Parathyroid adenoma (tissue), 2 donors: Measurements from ENCODE around the gene LY6G6C.
A peak's percentile ranks its signal among the peaks of the same experiment; 100 is the strongest.

Source experiments
- H2AFZ ChIP-seq: fragments of 300-600 bp; sonication (generic); one replicate; pipeline ENCODE4 v1.7.0; 2017; ENCODE audit warnings: antibody characterized with exemption, mild to moderate bottlenecking
- H3K27ac ChIP-seq: fragments of 300-600 bp; sonication (generic); one replicate; pipeline ENCODE4 v1.7.0; 2017
- H3K27me3 ChIP-seq: fragments of 300-600 bp; sonication (generic); one replicate; pipeline ENCODE4 v1.7.0; 2017; ENCODE audit warnings: low read length; ENCODE audit not compliant: control insufficient read depth, insufficient read depth
- H3K36me3 ChIP-seq: fragments of 300-600 bp; sonication (generic); one replicate; pipeline ENCODE4 v1.7.0; 2017; ENCODE audit warnings: low read length; ENCODE audit not compliant: control insufficient read depth, insufficient read depth
- H3K4me1 ChIP-seq: fragments of 300-600 bp; sonication (generic); one replicate; pipeline ENCODE4 v1.7.0; 2017; ENCODE audit warnings: control low read depth
- H3K4me2 ChIP-seq: fragments of 300-600 bp; sonication (generic); one replicate; pipeline ENCODE4 v1.7.0; 2017; ENCODE audit warnings: low read length
- H3K4me3 ChIP-seq: fragments of 300-600 bp; sonication (generic); one replicate; pipeline ENCODE4 v1.7.0; 2017; ENCODE audit warnings: low read depth, low read length
- H3K79me2 ChIP-seq: fragments of 300-600 bp; sonication (generic); one replicate; pipeline ENCODE4 v1.7.0; 2017; ENCODE audit warnings: control low read depth
- H3K9ac ChIP-seq: fragments of 300-600 bp; sonication (generic); one replicate; pipeline ENCODE4 v1.7.0; 2017; ENCODE audit warnings: mild to moderate bottlenecking
- H3K9me3 ChIP-seq: fragments of 300-600 bp; sonication (generic); one replicate; pipeline ENCODE4 v1.7.0; 2017; ENCODE audit warnings: low read length; ENCODE audit not compliant: control insufficient read depth
- CTCF ChIP-seq: fragments of 300-600 bp; sonication (generic); IDR thresholded peaks from one replicate; pipeline ENCODE4 v1.7.0; 2017; ENCODE audit warnings: antibody characterized with exemption, mild to moderate bottlenecking
- donor health status: primary hyperparathyroidism.

Gene LY6G6C

GRCh38 chr6:31732029-31732428 is 10.5 kb upstream of the LY6G6C start:
- H3K4me1 ChIP-seq = peaks cover 5% of the 10 kb centered on the region
- H3K27ac ChIP-seq = no peak overlapping the region
- H3K9ac ChIP-seq = no peak overlapping the region

GRCh38 chr6:31730631-31731086 is 9.1 kb upstream of the LY6G6C start:
- H3K79me2 ChIP-seq = no peaks in the 10 kb centered on the region
- no peaks in the 10 kb centered on the region for H3K36me3 ChIP-seq
- no peak overlapping the region for H3K27ac ChIP-seq
- no peak for TF ChIP-seq CTCF
- no peak overlapping the region for H3K4me3 ChIP-seq
- H2AFZ ChIP-seq = no peak overlapping the region
- peaks cover 5% of the 10 kb centered on the region for H3K4me1 ChIP-seq
- H3K9me3 ChIP-seq = no peaks in the 10 kb centered on the region
- H3K9ac ChIP-seq = no peak overlapping the region
- no peak overlapping the region for H3K4me2 ChIP-seq
- no peaks in the 10 kb centered on the region for H3K27me3 ChIP-seq

More at GRCh38 chr6:31732029-31732428, 10.5 kb upstream of the LY6G6C start:
- Histone ChIP-seq H3K79me2 (no peaks in the 10 kb centered on the region), H3K4me3 (no peak overlapping the region), H3K27me3 (no peaks in the 10 kb centered on the region), H3K36me3 (no peaks in the 10 kb centered on the region), H3K9me3 (no peaks in the 10 kb centered on the region), H3K4me2 (no peak overlapping the region), H2AFZ (no peak overlapping the region)
- no peak for TF ChIP-seq CTCF

GRCh38 chr6:31729979-31730630 is 8.6 kb upstream of the LY6G6C start:
- Histone ChIP-seq H3K36me3 (no peaks in the 10 kb centered on the region), H3K9ac (no peak overlapping the region), H3K27me3 (no peaks in the 10 kb centered on the region), H3K27ac (peak overlapping the region; percentile 61), H3K9me3 (no peaks in the 10 kb centered on the region), H3K79me2 (no peaks in the 10 kb centered on the region), H2AFZ (peak overlapping the region; percentile 70), H3K4me3 (peak overlapping the region; percentile 94), H3K4me2 (peak overlapping the region; percentile 98), H3K4me1 (peaks cover 5% of the 10 kb centered on the region)
- TF ChIP-seq CTCF = no peak

- H3K9ac ChIP-seq = no peak overlapping the region
- no peaks in the 10 kb centered on the region for H3K27me3 ChIP-seq
- peaks cover 4% of the 10 kb centered on the region for H3K4me1 ChIP-seq
- no peaks in the 10 kb centered on the region for H3K79me2 ChIP-seq
- H3K27ac ChIP-seq = peak overlapping the region; percentile 61
- peak overlapping the region; percentile 70 for H2AFZ ChIP-seq
- no peaks in the 10 kb centered on the region for H3K9me3 ChIP-seq
- peak overlapping the region; percentile 94 for H3K4me3 ChIP-seq
- H3K4me2 ChIP-seq = peak overlapping the region; percentile 98
- TF ChIP-seq CTCF = peak; percentile 83
- no peaks in the 10 kb centered on the region for H3K36me3 ChIP-seq
Observed at GRCh38 chr6:31729515-31729978, 8.0 kb upstream of the LY6G6C start.
